Activated naive CD8-positive, alpha-beta T cell treated with anti-CD3 and anti-CD28 coated beads, Interleukin-2, amount 10 ng/mL, durations not matched to agents 7 days and 5 days (primary cell): Measurements from ENCODE around the gene FAM114A2. TPM values are rescaled to one million over a fixed set of nuclear protein-coding genes. Genes with fewer than 3 reads are reported as not detected.
"Not testable (repeated sequence)": the region's sequence is repeated elsewhere in the genome, so short reads cannot be mapped to it uniquely, and the experiment has no call there.

Experiments used
- ATAC-seq: fragments of 150-1000 bp; cut with Tn5 transposase; one replicate; pipeline ENCODE4 v1.10.0; 2021; ENCODE audit warnings: low read depth, moderate library complexity
- POLR2A ChIA-PET: fragments of 350-600 bp; sonication (Branson Sonifier 250); formaldehyde crosslinking; loops from one replicate; lab custom pipeline; 2021; ENCODE audit warnings: antibody characterized with exemption; lab: Charles Lee
- DNase-seq: peaks from one replicate; pipeline ENCODE4 v3.0.0; 2021
- H3K27ac Mint-ChIP-seq: one replicate; pipeline ENCODE4 v1.8.0; 2022; ENCODE audit warnings: mild to moderate bottlenecking, mixed read lengths
- H3K27me3 Mint-ChIP-seq: one replicate; pipeline ENCODE4 v1.8.0; 2022; ENCODE audit warnings: mild to moderate bottlenecking, moderate library complexity, mixed read lengths
- H3K36me3 Mint-ChIP-seq: one replicate; pipeline ENCODE4 v1.8.0; 2021; ENCODE audit warnings: mild to moderate bottlenecking, mixed read lengths
- H3K4me1 Mint-ChIP-seq: one replicate; pipeline ENCODE4 v1.8.0; 2021; ENCODE audit warnings: mixed read lengths
- H3K4me3 Mint-ChIP-seq: one replicate; pipeline ENCODE4 v1.8.0; 2022; ENCODE audit warnings: mild to moderate bottlenecking, moderate library complexity, mixed read lengths
- H3K9me3 Mint-ChIP-seq: one replicate; pipeline ENCODE4 v1.8.0; 2021; ENCODE audit warnings: mixed read lengths
- total RNA-seq, 2 experiments: library from RNA; stranded (reverse); gene quantifications; one replicate each; pipeline ENCODE4 v1.2.3, GENCODE V29; 2021

The FAM114A2 gene
- total RNA-seq = 10 to 100 TPM; 25.8 to 28.6 TPM

- Mint-ChIP-seq H3K27me3 (no peaks in the 10 kb centered on the region), H3K4me3 (peak within 1 kb of the TSS; percentile 92), H3K36me3 (peaks cover 13% of the 10 kb centered on the region), H3K9me3 (no peaks in the 10 kb centered on the region), H3K4me1 (peaks cover 36% of the 10 kb centered on the region), H3K27ac (peak within 1 kb of the TSS; percentile 96)
- peak; percentile 99 for ATAC-seq
- POLR2A ChIA-PET = interaction anchor here (0.6 to 3.1 kb wide), 16 partner anchors 10 to 608 kb away, joined by 3 to 31 read pairs (median 4); partner anchors contain the start of gene GALNT10
- DNase-seq = peak; percentile 87
Observed at GRCh38 chr5:154038707-154039457, at the start of gene FAM114A2, which contains the start of gene MFAP3. Gene FAM114A2 (minus strand): TSS chr5:154038910. CDS start chr5:154034953, 3,957 bp downstream. Gene MFAP3 (plus strand): TSS chr5:154038967. CDS start chr5:154049723, 10,756 bp downstream.

GRCh38 chr5:154087260-154087659 is 48.5 kb upstream of the FAM114A2 start:
- H3K36me3 Mint-ChIP-seq = peaks cover 1% of the 10 kb centered on the region
- ATAC-seq = no peak
- no peak overlapping the region for H3K27ac Mint-ChIP-seq
- H3K9me3 Mint-ChIP-seq = no peaks in the 10 kb centered on the region
- peaks cover 8% of the 10 kb centered on the region for H3K4me1 Mint-ChIP-seq
- no peak for DNase-seq
- POLR2A ChIA-PET = interaction anchor here (1.1 kb wide), 1 partner anchor 14 kb away, joined by 4 read pairs; no protein-coding TSS in a partner anchor
- peaks cover 5% of the 10 kb centered on the region for H3K27me3 Mint-ChIP-seq
- H3K4me3 Mint-ChIP-seq = no peak overlapping the region

- H3K36me3 Mint-ChIP-seq = peaks cover 1% of the 10 kb centered on the region
- H3K4me1 Mint-ChIP-seq = peaks cover 7% of the 10 kb centered on the region
- no peaks in the 10 kb centered on the region for H3K9me3 Mint-ChIP-seq
- POLR2A ChIA-PET = interaction anchor here (1.1 kb wide), 1 partner anchor 14 kb away, joined by 4 read pairs; no protein-coding TSS in a partner anchor
- ATAC-seq = no peak
- H3K4me3 Mint-ChIP-seq = no peak overlapping the region
- no peak overlapping the region for H3K27ac Mint-ChIP-seq
- peaks cover 5% of the 10 kb centered on the region for H3K27me3 Mint-ChIP-seq
- no peak for DNase-seq
Observed at GRCh38 chr5:154086641-154087040, 47.9 kb upstream of the FAM114A2 start.

GRCh38 chr5:154086146-154086545 is 47.4 kb upstream of the FAM114A2 start:
- Mint-ChIP-seq H3K9me3 (no peaks in the 10 kb centered on the region), H3K4me3 (no peak overlapping the region), H3K27ac (no peak overlapping the region), H3K27me3 (peaks cover 5% of the 10 kb centered on the region), H3K4me1 (peaks cover 6% of the 10 kb centered on the region), H3K36me3 (peaks cover 1% of the 10 kb centered on the region)
- POLR2A ChIA-PET = interaction anchor here (1.1 kb wide), 1 partner anchor 13 kb away, joined by 4 read pairs; no protein-coding TSS in a partner anchor
- ATAC-seq = no peak
- no peak for DNase-seq

GRCh38 chr5:154084062-154084639 is 45.4 kb upstream of the FAM114A2 start:
- no peak overlapping the region for H3K27ac Mint-ChIP-seq
- no peak overlapping the region for H3K4me3 Mint-ChIP-seq
- H3K27me3 Mint-ChIP-seq = peaks cover 3% of the 10 kb centered on the region
- H3K9me3 Mint-ChIP-seq = no peaks in the 10 kb centered on the region
- H3K36me3 Mint-ChIP-seq = peaks cover 1% of the 10 kb centered on the region
- POLR2A ChIA-PET = no interaction called here
- peaks cover 6% of the 10 kb centered on the region for H3K4me1 Mint-ChIP-seq
- DNase-seq (no peak), ATAC-seq (no peak)

GRCh38 chr5:154081246-154081645 is 42.5 kb upstream of the FAM114A2 start:
- H3K36me3 Mint-ChIP-seq = no peaks in the 10 kb centered on the region
- H3K27me3 Mint-ChIP-seq = peaks cover 1% of the 10 kb centered on the region
- H3K4me3 Mint-ChIP-seq = no peak overlapping the region
- no peak overlapping the region for H3K27ac Mint-ChIP-seq
- DNase-seq (no peak), ATAC-seq (no peak)
- POLR2A ChIA-PET = interaction anchor here (1.2 kb wide), 1 partner anchor 109 kb away, joined by 3 read pairs; the partner anchor contains the start of gene GALNT10
- H3K4me1 Mint-ChIP-seq = peaks cover 9% of the 10 kb centered on the region
- H3K9me3 Mint-ChIP-seq = no peaks in the 10 kb centered on the region

GRCh38 chr5:154078272-154078671 is 39.6 kb upstream of the FAM114A2 start:
- Mint-ChIP-seq H3K9me3 (no peaks in the 10 kb centered on the region), H3K4me3 (no peak overlapping the region), H3K36me3 (peaks cover 1% of the 10 kb centered on the region), H3K27me3 (no peaks in the 10 kb centered on the region), H3K27ac (no peak overlapping the region), H3K4me1 (peaks cover 20% of the 10 kb centered on the region)
- POLR2A ChIA-PET = interaction anchor here (1.4 kb wide), 1 partner anchor 112 kb away, joined by 5 read pairs; the partner anchor contains the start of gene GALNT10
- ATAC-seq (no peak), DNase-seq (no peak)

GRCh38 chr5:154077696-154078095 is 39.0 kb upstream of the FAM114A2 start:
- DNase-seq = no peak

GRCh38 chr5:154076240-154076922 is 37.7 kb upstream of the FAM114A2 start:
- ATAC-seq (no peak), DNase-seq (no peak)
- POLR2A ChIA-PET = interaction anchor here (1.3 to 3.4 kb wide), 4 partner anchors 38 to 329 kb away, joined by 3 to 47 read pairs (median 20); partner anchors contain the start of genes FAM114A2, GALNT10 and MFAP3
- Mint-ChIP-seq H3K4me1 (peaks cover 38% of the 10 kb centered on the region), H3K4me3 (no peak overlapping the region), H3K27me3 (no peaks in the 10 kb centered on the region), H3K36me3 (peaks cover 1% of the 10 kb centered on the region), H3K27ac (peak overlapping the region; percentile 82), H3K9me3 (no peaks in the 10 kb centered on the region)

More at GRCh38 chr5:154077696-154078095, 39.0 kb upstream of the FAM114A2 start:
- POLR2A ChIA-PET = interaction anchor here (1.4 kb wide), 1 partner anchor 112 kb away, joined by 5 read pairs; the partner anchor contains the start of gene GALNT10
- no peak overlapping the region for H3K4me3 Mint-ChIP-seq
- no peak for ATAC-seq
- H3K27ac Mint-ChIP-seq = no peak overlapping the region
- H3K36me3 Mint-ChIP-seq = peaks cover 1% of the 10 kb centered on the region
- H3K9me3 Mint-ChIP-seq = no peaks in the 10 kb centered on the region
- peaks cover 25% of the 10 kb centered on the region for H3K4me1 Mint-ChIP-seq
- H3K27me3 Mint-ChIP-seq = no peaks in the 10 kb centered on the region

GRCh38 chr5:154072414-154073171 is 33.9 kb upstream of the FAM114A2 start:
- no peaks in the 10 kb centered on the region for H3K9me3 Mint-ChIP-seq
- H3K27ac Mint-ChIP-seq = peak overlapping the region; percentile 78
- peaks cover 40% of the 10 kb centered on the region for H3K4me1 Mint-ChIP-seq
- peaks cover 3% of the 10 kb centered on the region for H3K27me3 Mint-ChIP-seq
- H3K36me3 Mint-ChIP-seq = peaks cover 1% of the 10 kb centered on the region
- ATAC-seq (peak; percentile 78), DNase-seq (peak; percentile 89)
- POLR2A ChIA-PET = interaction anchor here (0.6 to 2.0 kb wide), 11 partner anchors 13 to 332 kb away, joined by 3 to 20 read pairs (median 4); partner anchors contain the start of genes FAM114A2, GALNT10 and MFAP3
- H3K4me3 Mint-ChIP-seq = peak overlapping the region; percentile 64

- H3K27ac Mint-ChIP-seq = peak overlapping the region; percentile 78
- no peak for DNase-seq
- H3K9me3 Mint-ChIP-seq = no peaks in the 10 kb centered on the region
- POLR2A ChIA-PET = interaction anchor here (0.6 to 2.0 kb wide), 9 partner anchors 13 to 333 kb away, joined by 3 to 20 read pairs (median 4); partner anchors contain the start of genes FAM114A2, GALNT10 and MFAP3
- peaks cover 1% of the 10 kb centered on the region for H3K36me3 Mint-ChIP-seq
- peak overlapping the region; percentile 64 for H3K4me3 Mint-ChIP-seq
- ATAC-seq = no peak
- H3K4me1 Mint-ChIP-seq = peaks cover 38% of the 10 kb centered on the region
- peaks cover 3% of the 10 kb centered on the region for H3K27me3 Mint-ChIP-seq
Observed at GRCh38 chr5:154071799-154072413, 33.2 kb upstream of the FAM114A2 start.

GRCh38 chr5:154069854-154070253 is 31.1 kb upstream of the FAM114A2 start:
- H3K27ac Mint-ChIP-seq, POLR2A ChIA-PET, ATAC-seq, H3K36me3 Mint-ChIP-seq, H3K4me3 Mint-ChIP-seq, H3K9me3 Mint-ChIP-seq, H3K27me3 Mint-ChIP-seq, DNase-seq: not testable (repeated sequence)
- peaks cover 29% of the 10 kb centered on the region for H3K4me1 Mint-ChIP-seq
